ES-I3 (cell line): ENCODE data around the gene SYVN1.

Experiments used
- H3K36me3 ChIP-seq: 2 replicates; pipeline ENCODE4 v1.6.1; 2013; ENCODE audit warnings: mild to moderate bottlenecking, low read length, control low read depth, moderate library complexity; ENCODE audit not compliant: insufficient read depth
- H3K4me1 ChIP-seq: 2 replicates; pipeline ENCODE4 v1.6.1; 2013; ENCODE audit warnings: mild to moderate bottlenecking, control low read depth, low read length; ENCODE audit not compliant: insufficient read depth
- H3K9ac ChIP-seq: 2 replicates; pipeline ENCODE4 v1.6.1; 2013; ENCODE audit warnings: low read depth, mild to moderate bottlenecking, low read length, moderate library complexity
- H3K9me3 ChIP-seq: 2 replicates; pipeline ENCODE4 v1.6.1; 2013; ENCODE audit warnings: mild to moderate bottlenecking, low read length, moderate library complexity; ENCODE audit not compliant: control insufficient read depth, insufficient read depth

The SYVN1 gene

GRCh38 chr11:65084598-65085375, 49.5 kb downstream of the SYVN1 start:
- H3K36me3 ChIP-seq = no peaks in the 10 kb centered on the region
- H3K9ac ChIP-seq = peak overlapping the region; percentile 70
- H3K9me3 ChIP-seq = no peaks in the 10 kb centered on the region
- H3K4me1 ChIP-seq = 0 out of 2 replicates have a peak, but pooled peaks cover 5% of the 10 kb centered on the region

DNA sequence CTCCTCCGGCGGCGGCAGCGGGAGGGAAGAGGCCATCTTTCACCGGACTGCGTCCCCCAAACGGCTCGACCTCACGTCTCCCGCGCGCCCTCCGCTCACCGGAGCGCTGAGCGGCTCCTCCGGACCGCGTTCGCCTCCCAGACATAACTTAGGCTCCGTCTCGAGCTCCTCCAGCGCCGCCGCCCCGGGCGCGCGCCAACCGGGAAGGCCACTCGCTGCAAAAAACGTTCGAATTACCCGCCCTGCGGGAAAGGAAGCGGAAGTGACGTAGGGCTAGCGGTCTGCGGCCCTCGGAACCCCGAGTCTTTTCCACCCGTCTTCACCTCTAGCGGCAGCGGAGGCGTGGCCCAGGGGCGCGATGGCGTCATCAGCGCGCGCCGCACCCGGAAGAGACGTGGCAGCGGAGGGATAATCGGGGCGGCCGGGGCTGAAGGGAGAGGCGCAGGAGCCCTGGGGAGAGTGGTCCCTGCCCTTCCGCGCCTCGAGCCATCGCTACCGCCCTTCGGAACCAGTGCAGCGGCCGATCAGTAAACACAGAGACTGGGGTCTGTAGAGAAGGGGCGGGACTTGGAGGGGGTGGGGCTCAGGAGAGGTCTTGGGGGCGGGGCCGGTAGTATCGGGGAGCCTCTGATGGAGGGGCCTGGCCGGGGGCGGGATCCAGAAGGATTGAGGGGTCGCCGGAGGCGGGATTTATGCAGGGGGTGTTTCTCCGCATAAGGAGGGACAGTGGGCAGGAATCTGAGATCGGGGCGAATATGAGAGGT, 50.3 kb downstream of the SYVN1 start, which contains the start of the genes CDCA5 and ZFPL1:
Gene CDCA5, minus strand, starts transcription at position 207 of the 764 bp plus-strand sequence. Its CDS starts 62 bp downstream, at position 145.
Gene ZFPL1, plus strand, starts transcription at position 389 of the 764 bp plus-strand sequence. CDS start 477 bp downstream, outside the sequence.
- Histone ChIP-seq H3K36me3 (0 out of 2 replicates have a peak, but pooled peaks cover 4% of the 10 kb centered on the region), H3K9me3 (no peaks in the 10 kb centered on the region), H3K4me1 (0 out of 2 replicates have a peak, but pooled peaks cover 5% of the 10 kb centered on the region), H3K9ac (peak within 1 kb of the TSS; percentile 70)

DNA sequence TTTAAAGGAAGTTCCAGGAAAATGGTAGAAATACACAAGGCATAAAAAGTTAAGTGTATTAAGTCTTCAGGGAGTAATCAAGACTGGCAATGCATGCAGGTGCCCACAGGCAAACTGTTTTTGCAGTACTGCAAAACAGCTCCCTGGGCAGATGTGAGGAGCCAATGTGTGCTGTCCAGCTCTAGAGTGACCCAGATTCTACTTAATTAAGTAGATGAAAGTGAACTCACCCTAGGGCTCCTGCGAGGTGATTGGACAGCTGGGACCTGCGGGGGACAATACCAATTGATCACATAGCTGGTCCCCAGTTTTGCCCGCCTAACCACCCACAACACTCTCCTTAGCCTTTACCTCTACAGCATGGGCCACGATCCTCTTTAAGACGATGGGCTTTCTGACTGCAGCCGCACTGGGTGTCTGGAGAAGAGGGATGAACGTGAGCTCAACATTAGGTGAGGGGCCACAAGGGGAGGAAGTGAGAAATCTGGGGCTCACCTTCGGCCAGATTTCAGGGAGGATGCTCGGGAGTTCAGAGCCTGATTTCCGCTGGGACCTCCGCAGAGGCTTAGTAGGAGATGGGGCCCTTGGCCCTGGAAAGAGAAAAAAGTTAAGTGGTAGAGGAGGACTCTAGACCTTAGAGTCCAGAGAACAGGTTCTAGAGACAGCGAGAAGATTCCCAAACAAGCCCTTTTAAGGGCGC, 51.0 kb downstream of the SYVN1 start:
- no peaks in the 10 kb centered on the region for H3K9me3 ChIP-seq
- peak overlapping the region; percentile 70 for H3K9ac ChIP-seq
- H3K4me1 ChIP-seq = 0 out of 2 replicates have a peak, but pooled peaks cover 5% of the 10 kb centered on the region
- H3K36me3 ChIP-seq = 0 out of 2 replicates have a peak, but pooled peaks cover 4% of the 10 kb centered on the region

DNA sequence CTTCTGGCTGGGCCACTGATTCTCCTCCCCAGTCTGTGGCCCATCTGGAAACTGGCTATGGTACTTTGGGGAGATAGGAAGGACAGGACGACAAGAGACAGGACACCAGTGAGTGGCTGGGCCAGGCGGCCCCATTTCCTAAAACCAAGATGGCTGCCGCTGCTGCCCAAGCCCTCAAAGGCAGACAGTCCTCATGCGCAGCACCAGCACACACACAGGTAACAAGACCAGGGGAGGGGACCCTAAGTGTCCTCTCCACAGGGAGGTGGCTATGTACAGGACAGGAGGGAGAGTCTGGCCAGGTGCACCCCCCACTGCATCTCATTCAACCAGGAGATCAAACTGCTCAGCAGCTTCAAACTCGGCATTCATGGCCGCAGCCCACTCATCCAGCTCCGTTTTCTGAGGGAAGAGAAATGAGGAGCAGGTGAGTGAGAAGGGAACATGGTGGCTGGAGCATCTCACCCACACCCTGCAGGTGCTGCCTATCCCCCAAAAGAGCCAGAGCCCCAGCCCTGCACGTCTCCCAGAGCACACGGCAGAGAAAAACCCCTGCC, 55.5 kb downstream of the SYVN1 start:
- 0 out of 2 replicates have a peak, but pooled peaks cover 5% of the 10 kb centered on the region for H3K4me1 ChIP-seq
- no peak overlapping the region for H3K9ac ChIP-seq
- no peaks in the 10 kb centered on the region for H3K9me3 ChIP-seq
- 0 out of 2 replicates have a peak, but pooled peaks cover 4% of the 10 kb centered on the region for H3K36me3 ChIP-seq

DNA sequence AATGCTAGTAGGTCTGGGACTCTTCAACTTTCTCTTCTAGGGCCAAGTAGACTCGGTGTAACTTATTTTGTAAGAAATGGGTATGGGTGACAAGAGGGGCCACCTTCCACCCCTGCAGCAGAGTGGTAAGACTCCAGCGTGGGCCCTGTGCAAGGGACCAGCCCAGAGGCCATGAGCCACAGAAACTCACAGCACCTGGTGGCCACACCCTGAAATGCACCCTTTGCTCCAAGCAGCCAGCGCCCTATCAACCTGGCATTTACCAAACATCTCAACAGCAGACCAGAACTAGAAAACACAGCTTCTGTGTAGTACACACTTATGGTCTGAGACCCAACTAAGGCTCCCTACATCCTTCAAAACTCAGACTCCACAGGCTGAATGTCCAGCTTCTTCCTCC, 56.2 kb downstream of the SYVN1 start:
- Histone ChIP-seq H3K4me1 (0 out of 2 replicates have a peak, but pooled peaks cover 5% of the 10 kb centered on the region), H3K9me3 (no peaks in the 10 kb centered on the region), H3K9ac (no peak overlapping the region), H3K36me3 (0 out of 2 replicates have a peak, but pooled peaks cover 4% of the 10 kb centered on the region)

DNA sequence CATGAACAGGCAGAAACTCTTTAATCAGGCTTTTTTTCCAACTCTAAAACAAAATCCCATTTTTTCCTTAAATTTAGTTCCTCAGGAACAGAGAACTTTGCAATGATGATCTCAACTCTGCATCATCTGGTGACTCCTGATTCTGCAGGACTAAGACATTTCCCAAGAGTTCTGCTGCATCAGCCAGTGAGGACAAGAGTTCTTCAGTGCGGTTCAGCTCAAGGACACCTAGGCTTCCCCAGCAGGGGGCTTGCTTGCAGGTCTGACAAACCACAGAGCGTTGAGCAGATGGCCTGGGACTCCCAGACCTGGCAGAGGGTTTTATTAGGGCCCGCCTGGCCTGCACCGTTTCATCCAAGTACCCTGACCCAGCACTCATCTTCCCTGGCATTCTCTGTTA, 56.9 kb downstream of the SYVN1 start:
- Histone ChIP-seq H3K9ac (no peak overlapping the region), H3K36me3 (0 out of 2 replicates have a peak, but pooled peaks cover 4% of the 10 kb centered on the region), H3K9me3 (no peaks in the 10 kb centered on the region), H3K4me1 (no peaks in the 10 kb centered on the region)
